Measurements from ENCODE around the gene PDE10A. TPM values are rescaled to one million over a fixed set of nuclear protein-coding genes. Genes with fewer than 3 reads are reported as not detected.
"Not testable (repeated sequence)": the region's sequence is repeated elsewhere in the genome, so short reads cannot be mapped to it uniquely, and the experiment has no call there.

Gene PDE10A
- total RNA-seq, 2 donors from 2014 or later, result 0.20 TPM; not detected in 1

DNA sequence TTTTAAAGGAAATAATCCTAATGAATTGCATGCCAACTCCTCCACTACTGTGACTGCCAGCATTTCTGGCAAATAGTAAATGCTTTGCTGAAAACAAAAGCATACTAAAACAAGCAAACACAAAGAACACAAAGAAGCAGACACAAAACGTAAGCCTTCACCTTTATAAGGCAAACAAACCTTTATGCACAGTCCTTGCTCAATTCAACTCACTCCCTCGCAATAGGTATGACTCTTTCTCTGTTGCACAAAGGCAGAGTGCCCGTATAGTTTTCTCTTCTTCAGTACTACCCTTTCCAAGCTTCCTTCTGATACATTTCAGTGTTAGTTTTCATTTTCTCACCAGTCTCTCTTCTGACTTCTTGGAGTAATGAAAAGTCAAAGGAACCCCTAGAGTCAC is 63.9 kb downstream of the PDE10A start:
- no peaks in the 10 kb centered on the region for H3K9me3 ChIP-seq (ENCODE audit: control insufficient read depth, low read length, poor library complexity, severe bottlenecking)
- no peaks in the 10 kb centered on the region for H3K36me3 Mint-ChIP-seq (ENCODE audit: low read depth)
- H3K4me1 Mint-ChIP-seq, result no peaks in the 10 kb centered on the region
- no peaks in the 10 kb centered on the region for H3K27me3 Mint-ChIP-seq
- no peak overlapping the region for H3K4me3 Mint-ChIP-seq
- no peak for ATAC-seq
- no peak for DNase-seq
- no peak overlapping the region for H3K27ac Mint-ChIP-seq

DNA sequence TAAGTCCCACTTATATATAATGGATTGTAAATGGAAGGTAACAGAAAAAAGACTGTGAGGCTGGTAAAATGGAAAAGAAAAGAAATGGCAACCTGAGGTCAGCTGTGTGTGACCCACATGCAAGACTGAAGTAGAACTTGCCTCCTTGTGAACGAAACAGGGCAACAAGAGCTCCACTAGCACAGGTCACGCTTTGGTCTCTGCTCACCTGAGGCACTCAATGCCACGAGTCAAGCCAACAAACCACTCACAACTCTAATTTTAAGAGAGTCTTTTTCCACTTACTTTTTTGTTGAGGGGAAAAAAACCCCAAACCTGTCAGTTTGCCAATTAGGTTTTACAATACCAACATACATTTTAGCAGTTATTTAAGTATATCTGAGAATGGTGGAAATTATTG is 65.2 kb downstream of the PDE10A start:
- DNase-seq (no peak), ATAC-seq (no peak)
- H3K9me3 ChIP-seq (ENCODE audit: control insufficient read depth, low read length, poor library complexity, severe bottlenecking), result no peaks in the 10 kb centered on the region
- H3K27me3 Mint-ChIP-seq, result no peaks in the 10 kb centered on the region
- no peaks in the 10 kb centered on the region for H3K4me1 Mint-ChIP-seq
- H3K4me3 Mint-ChIP-seq, result no peak overlapping the region
- H3K27ac Mint-ChIP-seq, result no peak overlapping the region
- H3K36me3 Mint-ChIP-seq (ENCODE audit: low read depth), result no peaks in the 10 kb centered on the region

DNA sequence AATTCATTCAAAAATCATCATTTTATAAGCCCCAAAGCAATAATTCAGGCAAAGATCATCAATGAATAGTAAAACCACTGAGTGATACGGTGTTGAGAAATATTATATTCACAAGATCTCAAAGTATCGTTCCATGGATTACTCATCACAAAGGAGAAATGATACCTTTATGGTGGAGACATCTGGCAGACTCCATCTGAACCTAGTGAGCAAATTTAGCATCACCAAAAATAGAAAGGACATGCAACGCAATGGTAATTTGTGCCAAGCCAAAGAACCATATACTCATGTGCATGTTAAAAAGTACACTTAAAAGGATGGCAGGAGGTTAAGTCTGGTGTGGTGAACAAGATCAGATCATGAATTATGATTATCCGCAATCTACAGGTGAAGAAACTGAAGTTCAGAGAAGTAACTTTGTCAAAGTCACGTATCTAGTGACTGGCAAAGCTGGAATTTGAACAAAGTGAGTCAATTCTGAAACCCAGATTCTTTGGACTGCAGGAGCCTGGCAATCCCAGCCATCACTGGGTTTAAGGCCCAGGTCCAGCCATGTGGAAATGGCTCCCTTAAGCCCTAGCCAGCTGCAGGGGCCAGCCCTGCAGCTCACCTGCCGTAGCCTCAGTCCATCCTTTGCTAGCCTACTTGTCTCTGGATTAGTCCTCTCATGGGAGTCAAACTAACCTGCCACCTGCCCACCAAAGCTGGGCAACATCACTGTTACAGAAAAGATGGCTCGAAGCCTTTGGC is 68.3 kb downstream of the PDE10A start:
- Mint-ChIP-seq H3K4me3 (no peak overlapping the region), H3K27ac (no peak overlapping the region), H3K4me1 (no peaks in the 10 kb centered on the region), H3K36me3 (ENCODE audit: low read depth) (no peaks in the 10 kb centered on the region), H3K27me3 (no peaks in the 10 kb centered on the region)
- DNase-seq (no peak), ATAC-seq (no peak)
- H3K9me3 ChIP-seq (ENCODE audit: control insufficient read depth, low read length, poor library complexity, severe bottlenecking), result no peaks in the 10 kb centered on the region

DNA sequence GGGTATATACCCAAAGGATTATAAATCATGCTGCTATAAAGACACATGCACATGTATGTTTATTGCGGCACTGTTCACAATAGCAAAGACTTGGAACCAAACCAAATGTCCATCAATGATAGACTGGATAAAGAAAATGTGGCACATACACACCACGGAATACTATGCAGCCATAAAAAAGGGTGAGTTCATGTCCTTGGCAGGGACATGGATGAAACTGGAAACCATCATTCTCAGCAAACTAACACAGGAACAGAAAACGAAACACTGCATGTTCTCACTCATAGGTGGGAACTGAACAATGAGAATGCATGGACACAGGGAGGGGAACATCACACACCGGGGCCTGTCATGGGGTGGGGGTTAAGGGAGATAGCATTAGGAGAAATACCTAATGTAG is 70.1 kb downstream of the PDE10A start:
- not testable (repeated sequence) for DNase-seq; H3K36me3 Mint-ChIP-seq (ENCODE audit: low read depth); H3K27ac Mint-ChIP-seq; H3K27me3 Mint-ChIP-seq; ATAC-seq; H3K4me1 Mint-ChIP-seq; H3K4me3 Mint-ChIP-seq; H3K9me3 ChIP-seq (ENCODE audit: control insufficient read depth, low read length, poor library complexity, severe bottlenecking)

DNA sequence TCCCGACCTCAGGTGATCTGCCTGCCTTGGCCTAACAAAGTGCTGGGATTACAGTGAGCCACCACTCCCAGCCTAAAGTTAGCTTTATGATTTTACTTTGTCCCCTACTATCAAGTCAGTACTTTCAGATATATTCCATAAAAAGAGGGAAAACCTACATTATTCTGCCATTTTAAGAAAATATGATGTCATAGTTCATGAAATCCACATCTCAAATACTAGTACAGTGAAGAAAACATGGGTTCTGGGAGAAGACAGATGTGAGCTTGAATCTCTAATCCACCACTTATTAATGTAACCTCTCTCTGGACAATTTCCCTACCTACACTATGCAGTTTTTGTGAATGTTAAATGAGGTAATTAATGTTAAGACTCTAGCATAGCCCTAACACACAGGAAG is 74.5 kb downstream of the PDE10A start:
- no peaks in the 10 kb centered on the region for H3K36me3 Mint-ChIP-seq (ENCODE audit: low read depth)
- no peaks in the 10 kb centered on the region for H3K27me3 Mint-ChIP-seq
- H3K9me3 ChIP-seq (ENCODE audit: control insufficient read depth, low read length, poor library complexity, severe bottlenecking), result no peaks in the 10 kb centered on the region
- ATAC-seq (no peak), DNase-seq (no peak)
- no peak overlapping the region for H3K4me3 Mint-ChIP-seq
- H3K4me1 Mint-ChIP-seq, result no peaks in the 10 kb centered on the region
- no peak overlapping the region for H3K27ac Mint-ChIP-seq

DNA sequence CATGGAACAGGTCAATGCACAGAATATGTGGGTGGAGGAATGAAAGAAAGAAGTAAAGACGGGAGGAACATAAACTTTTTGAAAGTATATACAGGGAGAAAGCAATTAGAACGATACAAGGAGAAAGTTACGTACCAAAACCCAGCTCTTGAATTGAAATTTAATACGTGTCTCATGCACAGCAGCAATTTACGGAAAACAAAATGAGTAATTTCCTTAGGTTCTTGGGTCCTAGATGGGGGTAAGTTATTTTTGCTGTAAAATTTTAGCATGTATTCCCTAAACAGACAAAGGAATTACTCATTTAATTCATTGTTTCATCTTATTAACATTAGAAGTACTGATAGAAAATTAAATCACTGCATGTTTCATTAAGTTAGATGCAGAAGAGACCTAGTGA is 75.8 kb downstream of the PDE10A start:
- no peak for DNase-seq
- Mint-ChIP-seq H3K27ac (no peak overlapping the region), H3K4me1 (no peaks in the 10 kb centered on the region), H3K36me3 (ENCODE audit: low read depth) (no peaks in the 10 kb centered on the region), H3K4me3 (no peak overlapping the region), H3K27me3 (no peaks in the 10 kb centered on the region)
- ATAC-seq, result no peak
- no peaks in the 10 kb centered on the region for H3K9me3 ChIP-seq (ENCODE audit: control insufficient read depth, low read length, poor library complexity, severe bottlenecking)

DNA sequence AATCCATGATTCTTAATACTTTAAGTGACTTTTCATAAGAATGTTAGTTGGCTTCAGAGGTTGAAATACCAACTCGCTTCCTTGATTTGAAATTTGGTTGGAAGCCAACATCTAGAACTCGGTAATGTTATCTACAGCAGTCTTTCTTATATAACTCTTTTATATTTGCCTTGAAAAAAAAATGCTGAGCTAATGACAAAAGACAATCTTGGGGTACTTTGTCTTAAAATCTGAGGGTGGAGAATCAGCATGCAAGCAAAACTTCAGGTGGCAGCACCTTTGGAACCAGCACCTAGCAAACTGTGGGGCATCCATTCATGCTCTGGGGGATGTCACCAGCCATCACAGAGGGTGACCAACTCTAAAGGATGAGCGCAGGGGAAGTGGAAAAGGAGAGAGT is 76.3 kb downstream of the PDE10A start:
- H3K27me3 Mint-ChIP-seq, result no peaks in the 10 kb centered on the region
- no peak for ATAC-seq
- no peak overlapping the region for H3K27ac Mint-ChIP-seq
- no peak for DNase-seq
- H3K4me3 Mint-ChIP-seq, result no peak overlapping the region
- no peaks in the 10 kb centered on the region for H3K9me3 ChIP-seq (ENCODE audit: control insufficient read depth, low read length, poor library complexity, severe bottlenecking)
- no peaks in the 10 kb centered on the region for H3K36me3 Mint-ChIP-seq (ENCODE audit: low read depth)
- no peaks in the 10 kb centered on the region for H3K4me1 Mint-ChIP-seq

DNA sequence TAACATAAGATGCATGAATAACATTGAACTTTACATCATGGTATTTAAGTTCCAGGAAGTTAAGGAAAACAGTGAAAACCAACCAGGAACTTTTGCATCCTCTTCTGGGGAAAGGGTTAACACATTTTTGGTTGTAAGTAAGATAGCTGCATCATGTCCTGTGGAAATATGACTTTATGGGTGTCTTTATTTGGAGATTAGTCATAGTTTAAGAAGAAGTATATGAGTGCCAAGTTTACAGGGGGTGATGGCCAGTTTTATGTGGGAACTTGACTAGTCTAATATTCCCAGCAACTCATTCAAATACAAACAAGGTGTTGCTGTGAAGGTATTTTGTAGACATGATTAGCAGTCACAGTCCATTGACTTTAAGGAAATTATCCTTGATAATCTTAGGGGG is 78.0 kb downstream of the PDE10A start:
- H3K27ac Mint-ChIP-seq, result no peak overlapping the region
- no peaks in the 10 kb centered on the region for H3K36me3 Mint-ChIP-seq (ENCODE audit: low read depth)
- H3K27me3 Mint-ChIP-seq, result no peaks in the 10 kb centered on the region
- no peak for ATAC-seq
- no peaks in the 10 kb centered on the region for H3K9me3 ChIP-seq (ENCODE audit: control insufficient read depth, low read length, poor library complexity, severe bottlenecking)
- no peak for DNase-seq
- no peak overlapping the region for H3K4me3 Mint-ChIP-seq
- H3K4me1 Mint-ChIP-seq, result no peaks in the 10 kb centered on the region

DNA sequence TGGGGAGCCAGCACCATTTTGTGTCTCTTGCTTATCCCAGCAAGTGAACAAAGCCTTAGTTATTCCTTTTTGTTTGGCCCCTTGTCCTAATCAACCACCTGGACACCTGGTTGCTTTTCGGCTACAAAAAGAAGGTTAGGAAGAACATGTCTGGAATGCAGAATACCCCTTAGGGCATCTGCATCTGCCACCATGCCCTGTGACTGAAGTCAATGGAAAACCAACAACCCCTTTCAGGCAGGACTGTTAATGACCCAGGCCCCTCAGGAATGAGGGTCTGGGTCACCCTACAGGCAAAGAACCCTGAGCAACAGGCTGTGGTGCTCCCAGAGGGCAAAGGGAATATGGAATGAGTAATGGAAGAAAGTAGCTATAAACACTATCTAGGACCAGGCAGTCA is 78.5 kb downstream of the PDE10A start:
- H3K36me3 Mint-ChIP-seq (ENCODE audit: low read depth), result no peaks in the 10 kb centered on the region
- H3K9me3 ChIP-seq (ENCODE audit: control insufficient read depth, low read length, poor library complexity, severe bottlenecking), result no peaks in the 10 kb centered on the region
- no peak overlapping the region for H3K27ac Mint-ChIP-seq
- no peak for DNase-seq
- ATAC-seq, result no peak
- H3K4me1 Mint-ChIP-seq, result no peaks in the 10 kb centered on the region
- no peaks in the 10 kb centered on the region for H3K27me3 Mint-ChIP-seq
- no peak overlapping the region for H3K4me3 Mint-ChIP-seq

DNA sequence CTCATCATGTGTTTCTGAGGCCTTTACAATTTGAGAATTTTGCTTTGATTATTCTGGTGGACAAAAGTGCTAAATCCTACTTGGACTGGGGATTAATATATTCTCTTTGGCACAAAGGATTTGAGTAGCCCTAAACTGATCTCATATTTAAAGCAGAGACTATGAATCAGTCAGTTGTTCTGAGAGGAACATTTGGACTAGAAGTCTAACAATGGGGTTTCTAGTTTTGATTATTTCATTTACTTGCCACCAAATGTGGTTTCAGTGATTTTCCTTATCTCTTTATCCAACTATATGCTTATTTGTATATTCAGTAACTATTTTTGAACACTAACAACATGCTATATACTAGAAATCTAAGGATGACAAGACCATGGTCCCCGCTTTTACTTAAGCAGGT is 81.4 kb downstream of the PDE10A start:
- ATAC-seq (no peak), DNase-seq (no peak)
- H3K4me1 Mint-ChIP-seq, result no peaks in the 10 kb centered on the region
- no peak overlapping the region for H3K27ac Mint-ChIP-seq
- no peaks in the 10 kb centered on the region for H3K9me3 ChIP-seq (ENCODE audit: control insufficient read depth, low read length, poor library complexity, severe bottlenecking)
- no peaks in the 10 kb centered on the region for H3K27me3 Mint-ChIP-seq
- no peak overlapping the region for H3K4me3 Mint-ChIP-seq
- H3K36me3 Mint-ChIP-seq (ENCODE audit: low read depth), result no peaks in the 10 kb centered on the region

DNA sequence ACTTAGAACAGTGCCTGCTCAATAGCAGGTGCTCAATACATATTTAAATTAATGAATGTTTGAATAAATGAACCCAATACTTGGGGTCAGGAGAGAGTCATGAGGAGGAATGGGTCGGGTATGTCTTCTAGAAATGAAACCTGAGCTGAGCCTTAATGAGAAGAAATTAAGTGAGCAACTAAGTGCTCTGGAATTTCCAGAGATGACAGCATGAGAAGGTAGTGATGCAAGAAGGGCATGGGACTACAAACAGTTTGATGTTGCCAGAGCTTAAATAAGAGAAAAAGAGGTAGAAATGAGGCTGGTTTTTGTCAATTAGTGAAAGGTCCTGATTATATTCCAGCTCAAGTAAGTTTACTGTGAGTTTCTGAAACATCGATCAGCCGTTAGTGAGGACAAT is 82.9 kb downstream of the PDE10A start:
- ATAC-seq (no peak), DNase-seq (no peak)
- Mint-ChIP-seq H3K4me1 (no peaks in the 10 kb centered on the region), H3K36me3 (ENCODE audit: low read depth) (no peaks in the 10 kb centered on the region), H3K4me3 (no peak overlapping the region), H3K27me3 (no peaks in the 10 kb centered on the region), H3K27ac (no peak overlapping the region)
- no peaks in the 10 kb centered on the region for H3K9me3 ChIP-seq (ENCODE audit: control insufficient read depth, low read length, poor library complexity, severe bottlenecking)

DNA sequence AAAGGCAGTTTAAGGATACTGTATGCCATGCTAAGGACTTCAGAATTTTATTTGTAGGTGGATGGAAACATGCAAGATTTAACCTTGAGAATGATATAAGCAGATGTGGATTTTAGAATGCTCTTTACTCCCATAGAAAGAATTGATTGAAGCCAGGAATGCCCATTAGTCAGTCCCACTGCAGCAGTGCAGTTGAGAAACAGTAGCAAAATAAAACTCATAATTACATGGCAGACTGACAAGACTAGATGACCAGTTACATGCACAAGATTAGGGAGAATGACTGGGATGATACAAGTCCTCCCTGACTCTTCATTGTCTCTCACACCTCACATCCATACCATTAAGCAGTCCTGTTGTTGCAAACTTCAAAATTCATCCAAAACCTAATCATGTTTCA is 83.9 kb downstream of the PDE10A start:
- ATAC-seq, result no peak
- DNase-seq, result no peak
- no peaks in the 10 kb centered on the region for H3K4me1 Mint-ChIP-seq
- H3K27me3 Mint-ChIP-seq, result no peaks in the 10 kb centered on the region
- H3K4me3 Mint-ChIP-seq, result no peak overlapping the region
- no peaks in the 10 kb centered on the region for H3K36me3 Mint-ChIP-seq (ENCODE audit: low read depth)
- H3K9me3 ChIP-seq (ENCODE audit: control insufficient read depth, low read length, poor library complexity, severe bottlenecking), result no peaks in the 10 kb centered on the region
- no peak overlapping the region for H3K27ac Mint-ChIP-seq

DNA sequence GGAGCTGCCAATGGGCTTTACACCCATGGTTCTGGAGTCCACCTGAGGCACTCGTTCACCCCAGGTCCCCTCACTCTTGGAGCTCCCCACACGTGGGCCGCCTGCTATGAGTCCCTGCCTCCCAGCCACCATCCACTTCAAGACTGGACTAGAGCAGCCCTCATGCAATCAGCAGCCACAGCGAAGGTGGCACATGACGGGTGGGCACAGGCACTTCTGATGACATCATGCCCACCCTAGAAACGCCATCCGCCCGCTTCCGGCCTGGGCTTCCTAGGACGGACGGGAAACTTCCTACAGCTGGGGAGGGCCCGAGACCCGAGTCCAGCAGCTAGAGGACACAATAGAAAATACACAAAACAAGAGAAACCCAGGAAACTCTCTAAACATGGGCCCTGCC is 85.5 kb downstream of the PDE10A start:
- peaks cover 3% of the 10 kb centered on the region for H3K9me3 ChIP-seq (ENCODE audit: control insufficient read depth, low read length, poor library complexity, severe bottlenecking)
- H3K4me1 Mint-ChIP-seq, result no peaks in the 10 kb centered on the region
- ATAC-seq, result no peak
- no peak overlapping the region for H3K4me3 Mint-ChIP-seq
- no peak overlapping the region for H3K27ac Mint-ChIP-seq
- H3K36me3 Mint-ChIP-seq (ENCODE audit: low read depth), result no peaks in the 10 kb centered on the region
- H3K27me3 Mint-ChIP-seq, result no peaks in the 10 kb centered on the region
- no peak for DNase-seq

DNA sequence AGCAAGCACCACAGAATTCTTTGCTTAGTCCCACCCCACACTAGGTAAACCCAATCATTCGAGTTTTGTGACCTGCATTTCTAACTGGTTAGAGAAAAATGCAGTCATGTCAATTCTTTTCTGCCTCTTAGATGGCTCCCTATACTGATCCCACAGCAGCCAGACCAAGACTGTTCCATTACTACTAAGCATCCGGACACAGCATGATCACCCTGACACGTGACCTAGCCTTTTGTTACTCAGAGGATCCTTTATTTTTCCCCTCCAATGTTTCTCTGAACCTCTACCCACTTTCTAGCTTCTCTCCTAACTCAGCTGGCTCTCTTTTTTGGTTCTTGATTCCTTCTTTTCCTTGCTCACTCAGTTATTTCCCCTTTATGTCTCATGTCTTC is 87.9 kb downstream of the PDE10A start:
- no peak overlapping the region for H3K4me3 Mint-ChIP-seq
- no peaks in the 10 kb centered on the region for H3K36me3 Mint-ChIP-seq (ENCODE audit: low read depth)
- H3K4me1 Mint-ChIP-seq, result no peaks in the 10 kb centered on the region
- H3K27ac Mint-ChIP-seq, result no peak overlapping the region
- ATAC-seq (no peak), DNase-seq (no peak)
- H3K9me3 ChIP-seq (ENCODE audit: control insufficient read depth, low read length, poor library complexity, severe bottlenecking), result peaks cover 3% of the 10 kb centered on the region
- no peaks in the 10 kb centered on the region for H3K27me3 Mint-ChIP-seq
